NT2/D1 (cell line): Measurements from ENCODE around the gene SIK3.

ENCODE experiments used
- SUZ12 ChIP-seq: IDR thresholded peaks from 2 replicates; pipeline ENCODE4 v1.6.1; 2011; ENCODE audit not compliant: insufficient read length, insufficient read depth; ENCODE audit errors: extremely low read depth
- YY1 ChIP-seq: IDR thresholded peaks from 2 replicates; pipeline ENCODE4 v1.6.1; 2011; ENCODE audit not compliant: insufficient read length, insufficient read depth
- ZNF274 ChIP-seq: IDR thresholded peaks from 2 replicates; pipeline ENCODE4 v1.6.1; 2011; ENCODE audit warnings: mild to moderate bottlenecking, low read depth, low read length

GRCh38 chr11:116875194-116875593 lies 223.0 kb downstream of the SIK3 start:
- TF ChIP-seq YY1 (no peak), ZNF274 (no peak), SUZ12 (no peak)
